Chondrocyte (in vitro differentiated cells): Measurements from ENCODE around the gene MYL12A. TPM values are rescaled to one million over a fixed set of nuclear protein-coding genes. Genes with fewer than 3 reads are reported as not detected.

ENCODE experiments used
- DNase-seq: peaks from one replicate; pipeline ENCODE4 v3.0.0; 2021; ENCODE audit warnings: mixed read lengths, low spot score
- H3K27ac Mint-ChIP-seq: one replicate; pipeline ENCODE4 v1.8.0; 2021; ENCODE audit warnings: mild to moderate bottlenecking, moderate library complexity, mixed read lengths; ENCODE audit not compliant: unreplicated experiment
- H3K27me3 Mint-ChIP-seq: 2 replicates; pipeline ENCODE4 v1.8.0; 2021; ENCODE audit warnings: low read depth, mixed read lengths
- H3K36me3 Mint-ChIP-seq: 2 replicates; pipeline ENCODE4 v1.8.0; 2021; ENCODE audit warnings: low read depth, mixed read lengths
- H3K4me1 Mint-ChIP-seq: 2 replicates; pipeline ENCODE4 v1.8.0; 2021; ENCODE audit warnings: low read depth, mild to moderate bottlenecking, mixed read lengths
- H3K4me3 Mint-ChIP-seq: one replicate; pipeline ENCODE4 v1.8.0; 2021; ENCODE audit warnings: mild to moderate bottlenecking, moderate library complexity, mixed read lengths; ENCODE audit not compliant: unreplicated experiment
- H3K9me3 Mint-ChIP-seq: 2 replicates; pipeline ENCODE4 v1.8.0; 2021; ENCODE audit warnings: low read depth, mixed read lengths
- total RNA-seq: library from RNA; stranded (reverse); gene quantifications from 3 replicates; pipeline ENCODE4 v1.2.1, GENCODE V29; 2021
- TF ChIP-seq, protein P1 (sequence below): fragments of 200-600 bp; sonication (generic); IDR thresholded peaks from 2 replicates; pipeline ENCODE4 v1.5.0; 2021; ENCODE audit warnings: antibody characterized with exemption, mild to moderate bottlenecking, moderate library complexity

The MYL12A gene
- total RNA-seq, 1 donor from 2014 or later = 647 TPM

DNA sequence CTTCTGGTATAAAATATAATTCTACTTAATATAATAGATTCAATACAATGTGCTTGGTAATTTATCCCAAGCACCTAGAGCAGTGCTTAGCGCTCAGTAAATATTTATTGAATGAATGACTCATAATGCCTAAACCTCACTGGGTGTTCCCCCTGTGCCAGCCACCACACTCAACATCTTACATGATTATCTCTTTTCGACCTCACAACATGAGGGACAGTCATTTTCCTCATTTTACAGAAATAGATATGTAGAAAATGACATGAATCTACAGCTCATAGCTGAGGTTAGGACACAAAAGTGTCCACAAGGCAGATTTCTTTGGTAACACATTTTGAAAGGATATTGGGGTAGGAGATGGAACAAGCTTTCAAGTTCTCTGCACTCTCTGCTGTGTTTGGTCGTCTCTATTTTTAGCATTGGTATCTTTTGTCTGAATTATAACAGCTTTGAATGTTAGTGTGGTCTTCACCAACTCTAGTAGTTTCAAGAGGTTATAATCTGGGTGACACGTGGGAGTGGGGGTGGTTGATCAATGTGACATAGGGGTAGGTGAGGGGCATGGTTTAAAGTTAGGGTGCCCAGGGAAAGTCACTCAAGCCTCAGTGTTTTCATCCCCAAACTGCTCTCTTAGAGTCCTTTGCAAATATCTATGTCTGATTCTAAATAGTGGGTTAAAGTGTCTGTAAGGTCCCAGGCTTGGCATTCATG, 37.6 kb upstream of the MYL12A start:
- H3K27me3 Mint-ChIP-seq = no peaks in the 10 kb centered on the region
- no peak overlapping the region for H3K4me3 Mint-ChIP-seq
- no peak overlapping the region for H3K27ac Mint-ChIP-seq
- TF ChIP-seq, protein P1, sequence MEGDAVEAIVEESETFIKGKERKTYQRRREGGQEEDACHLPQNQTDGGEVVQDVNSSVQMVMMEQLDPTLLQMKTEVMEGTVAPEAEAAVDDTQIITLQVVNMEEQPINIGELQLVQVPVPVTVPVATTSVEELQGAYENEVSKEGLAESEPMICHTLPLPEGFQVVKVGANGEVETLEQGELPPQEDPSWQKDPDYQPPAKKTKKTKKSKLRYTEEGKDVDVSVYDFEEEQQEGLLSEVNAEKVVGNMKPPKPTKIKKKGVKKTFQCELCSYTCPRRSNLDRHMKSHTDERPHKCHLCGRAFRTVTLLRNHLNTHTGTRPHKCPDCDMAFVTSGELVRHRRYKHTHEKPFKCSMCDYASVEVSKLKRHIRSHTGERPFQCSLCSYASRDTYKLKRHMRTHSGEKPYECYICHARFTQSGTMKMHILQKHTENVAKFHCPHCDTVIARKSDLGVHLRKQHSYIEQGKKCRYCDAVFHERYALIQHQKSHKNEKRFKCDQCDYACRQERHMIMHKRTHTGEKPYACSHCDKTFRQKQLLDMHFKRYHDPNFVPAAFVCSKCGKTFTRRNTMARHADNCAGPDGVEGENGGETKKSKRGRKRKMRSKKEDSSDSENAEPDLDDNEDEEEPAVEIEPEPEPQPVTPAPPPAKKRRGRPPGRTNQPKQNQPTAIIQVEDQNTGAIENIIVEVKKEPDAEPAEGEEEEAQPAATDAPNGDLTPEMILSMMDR = no peak
- peaks cover 29% of the 10 kb centered on the region for H3K4me1 Mint-ChIP-seq
- no peak for DNase-seq
- peaks cover 7% of the 10 kb centered on the region for H3K9me3 Mint-ChIP-seq
- peaks cover 3% of the 10 kb centered on the region for H3K36me3 Mint-ChIP-seq

DNA sequence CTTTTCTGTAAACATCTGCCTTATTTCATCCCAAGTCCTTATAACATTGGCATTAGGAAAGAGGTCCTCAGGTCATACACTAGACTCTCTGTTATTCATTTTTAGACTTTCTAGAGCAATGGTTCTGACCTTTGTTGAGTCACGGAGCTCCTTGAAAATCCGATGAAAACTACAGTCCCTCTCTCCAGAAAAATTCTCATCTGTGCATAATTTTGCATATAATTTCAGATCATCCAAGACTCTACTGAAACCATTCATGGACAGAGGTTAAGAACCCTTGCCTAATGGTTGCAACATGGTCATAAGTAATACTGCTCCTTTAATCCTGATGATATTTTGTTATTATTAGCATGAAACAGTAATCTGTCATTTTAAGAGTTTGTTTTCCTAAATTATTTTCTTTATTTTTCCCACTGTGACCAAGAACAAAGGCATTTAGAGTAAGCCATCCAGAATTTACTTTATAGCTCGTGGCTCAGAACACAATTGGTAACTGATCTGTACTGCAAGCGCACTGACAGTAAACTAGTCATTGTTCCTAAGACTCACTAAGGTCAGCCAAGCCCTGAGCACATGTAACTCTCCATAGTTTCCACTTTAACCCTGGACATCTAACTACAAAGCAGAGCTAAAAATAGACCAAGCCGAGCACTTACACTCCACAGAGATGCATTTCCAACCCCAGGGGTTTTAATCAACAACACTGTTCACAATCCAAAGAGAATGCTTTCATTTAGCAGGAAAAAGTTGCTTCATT, 36.2 kb upstream of the MYL12A start:
- H3K27me3 Mint-ChIP-seq = no peaks in the 10 kb centered on the region
- H3K4me3 Mint-ChIP-seq = no peak overlapping the region
- peaks cover 5% of the 10 kb centered on the region for H3K9me3 Mint-ChIP-seq
- TF ChIP-seq, protein P1 = no peak
- H3K4me1 Mint-ChIP-seq = peaks cover 29% of the 10 kb centered on the region
- no peak for DNase-seq
- peaks cover 1% of the 10 kb centered on the region for H3K36me3 Mint-ChIP-seq
- peak overlapping the region; percentile 0 for H3K27ac Mint-ChIP-seq

DNA sequence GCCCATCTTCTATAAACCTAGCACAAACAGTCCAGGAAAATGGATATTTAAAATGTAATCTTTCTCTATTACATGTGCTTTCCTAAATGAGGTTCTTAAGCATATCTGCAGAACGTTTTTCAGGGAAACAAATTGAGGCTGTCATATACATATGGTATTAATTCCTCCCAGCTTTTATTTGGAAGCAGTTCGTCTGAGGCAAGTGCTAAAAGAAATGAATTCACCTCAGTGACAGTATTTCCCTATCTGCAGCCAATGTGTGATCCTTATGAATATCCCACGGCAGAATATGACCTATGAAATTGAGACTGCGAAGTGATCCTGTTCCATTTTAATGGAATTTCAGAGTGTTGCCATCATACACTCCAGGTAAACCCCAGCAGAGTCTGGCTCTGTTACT, 34.9 kb upstream of the MYL12A start:
- H3K4me1 Mint-ChIP-seq = peaks cover 35% of the 10 kb centered on the region

DNA sequence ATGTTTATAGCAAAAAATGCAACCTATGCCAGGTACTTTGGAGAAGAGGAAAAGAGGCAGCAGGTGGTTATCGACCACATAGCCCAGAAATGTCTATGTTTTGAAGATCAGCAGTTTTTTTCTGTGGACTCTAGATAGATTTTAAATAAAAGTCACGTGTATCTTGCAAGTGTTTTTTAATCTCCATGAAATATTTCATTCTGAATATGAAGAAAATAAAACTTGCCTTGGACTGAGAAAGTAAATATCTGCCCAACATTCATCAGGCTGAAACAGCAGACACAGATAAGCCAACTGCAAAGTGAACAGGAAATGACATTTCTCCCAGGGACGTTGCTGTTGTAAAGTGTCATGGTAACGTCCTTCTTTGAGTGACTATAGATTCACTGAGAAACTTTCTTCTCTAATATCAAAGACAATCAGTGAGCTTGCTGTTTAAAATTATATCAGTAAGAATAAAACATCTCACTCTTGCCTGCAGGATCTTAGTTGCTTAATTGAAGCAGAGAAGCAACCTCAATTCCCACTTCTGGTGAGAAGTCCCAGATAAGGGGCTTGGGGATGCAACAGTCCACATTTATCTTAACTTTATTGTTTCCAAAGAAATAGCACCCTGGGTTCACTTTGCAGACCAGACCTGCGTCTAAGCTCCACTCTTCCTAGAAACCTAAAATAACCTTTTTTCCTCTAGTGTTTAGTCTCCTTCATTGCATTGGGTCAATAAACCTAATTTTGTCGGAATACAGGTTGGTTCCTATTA, 34.1 kb upstream of the MYL12A start:
- H3K4me1 Mint-ChIP-seq = peaks cover 43% of the 10 kb centered on the region
- no peaks in the 10 kb centered on the region for H3K27me3 Mint-ChIP-seq
- H3K4me3 Mint-ChIP-seq = no peak overlapping the region
- H3K27ac Mint-ChIP-seq = peak overlapping the region; percentile 8
- peaks cover 5% of the 10 kb centered on the region for H3K9me3 Mint-ChIP-seq
- TF ChIP-seq, protein P1 = no peak
- no peaks in the 10 kb centered on the region for H3K36me3 Mint-ChIP-seq
- no peak for DNase-seq

More for the DNA sequence above, 34.9 kb upstream of the MYL12A start:
- Mint-ChIP-seq H3K36me3 (no peaks in the 10 kb centered on the region), H3K27ac (no peak overlapping the region), H3K27me3 (no peaks in the 10 kb centered on the region), H3K4me3 (no peak overlapping the region), H3K9me3 (peaks cover 5% of the 10 kb centered on the region)
- TF ChIP-seq, protein P1 = no peak
- DNase-seq = no peak
